H1 (cell line): ENCODE measurements around the gene DUSP11. TPM values are rescaled to one million over a fixed set of nuclear protein-coding genes. Genes with fewer than 3 reads are reported as not detected.

Source experiments
- CTCF ChIA-PET: fragments of 300-600 bp; sonication (Branson Sonifier 250); formaldehyde crosslinking; loops from one replicate; lab custom pipeline; 2021; ENCODE audit not compliant: partially characterized antibody; lab: Charles Lee
- POLR2A ChIA-PET: fragments of 300-600 bp; sonication (Branson Sonifier 250); formaldehyde crosslinking; loops from one replicate; lab custom pipeline; 2021; ENCODE audit warnings: inconsistent platforms; ENCODE audit not compliant: partially characterized antibody; lab: Charles Lee
- DNase-seq, 2 experiments: peaks; one replicate each; pipeline versions ENCODE4 v3.0.0 to v3.0.0-alpha.2; 2010 to 2022; ENCODE audit warnings: low spot score in 2 of 2, low read depth in 1 of 2, mixed read lengths in 1 of 2
- FAIRE-seq: peaks from 2 replicates; lab custom pipeline; 2011; peaks lifted over from hg19 to GRCh38; lab: Jason Lieb, UNC
- H2AFZ ChIP-seq: 2 replicates; pipeline ENCODE4 v1.8.1; 2012; ENCODE audit warnings: low read length, inconsistent platforms
- H2AK5ac ChIP-seq: 2 replicates; pipeline ENCODE4 v1.6.1; 2013; ENCODE audit warnings: low read depth, low read length
- H2BK120ac ChIP-seq: replicated peaks from 2 replicates; pipeline ENCODE3; 2013; ENCODE audit warnings: low read depth, low read length, inconsistent platforms
- H2BK12ac ChIP-seq: 2 replicates; pipeline ENCODE4 v1.6.1; 2013; ENCODE audit warnings: low read depth, low read length
- H2BK15ac ChIP-seq: 2 replicates; pipeline ENCODE4 v1.6.1; 2013; ENCODE audit warnings: low read length
- H2BK20ac ChIP-seq: 2 replicates; pipeline ENCODE4 v1.6.1; 2013; ENCODE audit warnings: low read length
- H2BK5ac ChIP-seq: 2 replicates; pipeline ENCODE4 v1.6.1; 2013; ENCODE audit warnings: low read depth, low read length
- H3K14ac ChIP-seq: 2 replicates; pipeline ENCODE4 v1.6.1; 2013; ENCODE audit warnings: inconsistent platforms; ENCODE audit not compliant: insufficient read length
- H3K18ac ChIP-seq: 2 replicates; pipeline ENCODE4 v1.6.1; 2013; ENCODE audit warnings: low read length; ENCODE audit errors: extremely low read depth
- H3K23ac ChIP-seq: 2 replicates; pipeline ENCODE4 v1.6.1; 2013; ENCODE audit warnings: inconsistent platforms; ENCODE audit not compliant: insufficient read length
- H3K23me2 ChIP-seq: 2 replicates; pipeline ENCODE4 v1.6.1; 2013; ENCODE audit warnings: low read depth, low read length
- H3K27ac ChIP-seq: 2 replicates; pipeline ENCODE4 v1.6.1; 2011; ENCODE audit warnings: low read depth, low read length, inconsistent platforms
- H3K27me3 ChIP-seq, 4 experiments: replicated peaks in 1 of 4; 1 replicate in 1 of 4; 2 replicates in 3 of 4; pipeline versions ENCODE4 v1.6.1 to v1.8.1; 2011 to 2013; ENCODE audit warnings: low read length in 3 of 4, mild to moderate bottlenecking in 3 of 4, inconsistent platforms in 2 of 4, mixed read lengths in 2 of 4, moderate library complexity in 1 of 4; ENCODE audit not compliant: control insufficient read depth in 3 of 4, insufficient read depth in 3 of 4; ENCODE audit errors: extremely low read depth in 1 of 4
- H3K36me3 ChIP-seq, 4 experiments: 2 replicates each; pipeline versions ENCODE4 v1.6.1 to v1.8.1; 2011 to 2013; ENCODE audit warnings: mild to moderate bottlenecking in 4 of 4, low read length in 3 of 4, moderate library complexity in 2 of 4, control low read depth in 1 of 4, inconsistent platforms in 1 of 4; ENCODE audit not compliant: insufficient read depth in 4 of 4, control insufficient read depth in 2 of 4
- H3K4ac ChIP-seq: replicated peaks from 2 replicates; pipeline ENCODE3; 2013; ENCODE audit warnings: low read length, low read depth, mixed read lengths, inconsistent platforms; ENCODE audit not compliant: insufficient read length
- H3K4me1 ChIP-seq, 4 experiments: replicated peaks in 1 of 4; 1 replicate in 1 of 4; 2 replicates in 3 of 4; pipeline versions ENCODE4 v1.6.1 to v1.8.1; 2011 to 2013; ENCODE audit warnings: low read length in 3 of 4, inconsistent platforms in 2 of 4, mixed read lengths in 1 of 4; ENCODE audit not compliant: insufficient read depth in 4 of 4, control insufficient read depth in 3 of 4
- H3K4me2 ChIP-seq, 2 experiments: 2 replicates each; pipeline versions ENCODE4 v1.6.1 to v1.8.1; 2011 to 2013; ENCODE audit warnings: low read depth in 2 of 2, low read length in 2 of 2, control low read depth in 1 of 2, inconsistent platforms in 1 of 2, mild to moderate bottlenecking in 1 of 2; ENCODE audit not compliant: insufficient read depth in 1 of 2
- H3K4me3 ChIP-seq, 4 experiments: fragments of 200-600, 300-600 bp in 1 of 4; sonication (generic), shearing (Covaris generic), sonication (Bioruptor Twin) in 1 of 4; 2 replicates each; pipeline versions ENCODE4 v1.5.1 to v1.8.1; 2011 to 2016; ENCODE audit warnings: low read length in 4 of 4, low read depth in 3 of 4, control low read depth in 2 of 4, inconsistent platforms in 2 of 4, mild to moderate bottlenecking in 2 of 4, mixed read lengths in 1 of 4, moderate library complexity in 1 of 4; ENCODE audit not compliant: insufficient read depth in 2 of 4; ENCODE audit errors: extremely low read depth in 1 of 4
- H3K56ac ChIP-seq: replicated peaks from 2 replicates; pipeline ENCODE3; 2013; ENCODE audit warnings: low read depth, mild to moderate bottlenecking, mixed read lengths, low read length, inconsistent platforms; ENCODE audit not compliant: insufficient read length
- H3K79me1 ChIP-seq: 2 replicates; pipeline ENCODE4 v1.6.1; 2013; ENCODE audit warnings: low read depth, low read length, control low read depth
- H3K79me2 ChIP-seq, 2 experiments: 2 replicates each; pipeline versions ENCODE4 v1.6.1 to v1.8.1; 2012 to 2013; ENCODE audit warnings: low read length in 2 of 2, mild to moderate bottlenecking in 2 of 2, inconsistent platforms in 1 of 2; ENCODE audit not compliant: insufficient read depth in 2 of 2, control insufficient read depth in 1 of 2
- H3K9ac ChIP-seq, 4 experiments: replicated peaks in 1 of 4; 1 replicate in 1 of 4; 2 replicates in 3 of 4; pipeline versions ENCODE4 v1.6.1 to v1.8.1; 2011 to 2013; ENCODE audit warnings: low read depth in 3 of 4, low read length in 3 of 4, control low read depth in 2 of 4, mild to moderate bottlenecking in 2 of 4, moderate library complexity in 2 of 4, inconsistent platforms in 1 of 4; ENCODE audit errors: extremely low read depth in 1 of 4
- H3K9me3 ChIP-seq, 2 experiments: 2 replicates each; pipeline versions ENCODE4 v1.6.1 to v1.8.1; 2012 to 2013; ENCODE audit warnings: mild to moderate bottlenecking in 2 of 2, moderate library complexity in 2 of 2, control low read depth in 1 of 2, inconsistent platforms in 1 of 2, low read depth in 1 of 2, low read length in 1 of 2, mixed read lengths in 1 of 2; ENCODE audit not compliant: insufficient read depth in 2 of 2
- H4K20me1 ChIP-seq, 2 experiments: replicated peaks in 1 of 2; 2 replicates each; pipeline versions ENCODE3 to v1.8.1; 2011 to 2013; ENCODE audit warnings: inconsistent platforms in 2 of 2, low read length in 2 of 2, mild to moderate bottlenecking in 1 of 2; ENCODE audit not compliant: insufficient read depth in 2 of 2, control insufficient read depth in 1 of 2
- H4K5ac ChIP-seq: 2 replicates; pipeline ENCODE4 v1.6.1; 2013; ENCODE audit warnings: low read length, low read depth, mixed read lengths, inconsistent platforms; ENCODE audit not compliant: insufficient read length
- H4K8ac ChIP-seq: 2 replicates; pipeline ENCODE4 v1.8.0; 2013; ENCODE audit warnings: mild to moderate bottlenecking, moderate library complexity, low read length, inconsistent platforms; ENCODE audit not compliant: insufficient read depth; ENCODE audit errors: extremely low read depth
- H4K91ac ChIP-seq: replicated peaks from 2 replicates; pipeline ENCODE3; 2013; ENCODE audit warnings: low read length, mixed read lengths, inconsistent platforms; ENCODE audit not compliant: insufficient read length
- BACH1 ChIP-seq: IDR thresholded peaks from 2 replicates; pipeline ENCODE4 v1.6.1; 2012; ENCODE audit warnings: low read length, improper control_type of control experiment
- EZH2 ChIP-seq: fragments of 200-600 bp; sonication (generic); IDR thresholded peaks from 2 replicates; pipeline ENCODE4 v1.7.1; 2012; ENCODE audit warnings: low read depth, mild to moderate bottlenecking, moderate library complexity, low read length, inconsistent platforms; ENCODE audit not compliant: severe bottlenecking
- MAFK ChIP-seq: IDR thresholded peaks from 2 replicates; pipeline ENCODE4 v1.6.1; 2012; ENCODE audit warnings: low read depth, mild to moderate bottlenecking, improper control_type of control experiment, low read length
- WGBS, 2 experiments: shearing (Covaris generic) in 1 of 2; methylation state at CpG; one replicate each; pipeline versions ENCODE4 v1.1.6 to v1.1.7; 2013 to 2015; ENCODE audit warnings: low lambda C conversion rate in 2 of 2, mixed read lengths in 2 of 2, inconsistent platforms in 1 of 2, low coverage in 1 of 2, missing lambda C conversion rate in 1 of 2; ENCODE audit not compliant: insufficient replicate concordance in 2 of 2, insufficient coverage in 1 of 2, insufficient read length in 1 of 2; ENCODE audit errors: extremely low coverage in 1 of 2, missing lambda C conversion rate in 1 of 2; 5-methylcytosine and 5-hydroxymethylcytosine counted together
- polyA plus RNA-seq, 7 experiments: library from polyadenylated mRNA; depleted of rRNA in 3 of 7; stranded (reverse) in 5 of 7; unstranded in 2 of 7; fragments of >200 nt in 5 of 7; fragments of 200-250 nt in 2 of 7; gene quantifications; 1 replicate in 5 of 7; 2 replicates in 1 of 7; 4 replicates in 1 of 7; pipeline versions ENCODE4 v1.2.1 to v1.2.3, GENCODE V29; 2011 to 2013; ENCODE audit warnings: missing spikeins in 2 of 7, mixed read lengths in 2 of 7
- total RNA-seq: library from RNA; stranded (reverse); fragmentation: NEBNext Ultra II Directional; extraction: Animal tissue kit (Norgen Biotek cat#: 25700); gene quantifications from 2 replicates; pipeline ENCODE4 v1.2.1, GENCODE V29; 2021

DUSP11 gene
- total and polyA plus RNA-seq, 2 of the 8 experiments (the other 6 are each of a cell fraction or from before 2014, with no cell fraction given) = 12.2 to 19.1 TPM

DNA sequence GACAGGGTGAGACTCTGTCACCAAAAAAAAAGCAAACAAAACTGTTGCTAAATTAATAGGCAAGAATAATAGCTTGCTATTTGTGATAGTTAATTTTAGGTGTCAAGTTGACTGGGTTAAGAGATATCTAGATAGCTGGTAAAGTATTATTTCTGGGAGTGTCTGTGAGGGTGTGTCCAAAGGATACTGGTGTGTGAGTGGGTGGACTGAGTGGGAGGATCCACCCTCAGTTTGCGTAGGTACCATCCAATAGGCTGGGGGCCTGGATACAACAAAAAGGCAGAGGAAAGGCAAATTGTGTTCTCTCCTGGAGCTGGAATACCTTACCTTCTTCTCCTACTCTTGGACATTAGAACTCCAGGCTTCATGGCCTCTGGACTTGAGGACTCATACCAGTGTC, 15.0 kb downstream of the DUSP11 start:
- H2AK5ac ChIP-seq = no peak overlapping the region
- H2BK20ac ChIP-seq = no peak overlapping the region
- no peak overlapping the region for H3K4ac ChIP-seq
- H3K27ac ChIP-seq = no peak overlapping the region
- H4K91ac ChIP-seq = no peak overlapping the region
- ChIA-PET CTCF (interaction anchor here (0.6 kb wide), 2 partner anchors 196 to 526 kb away, joined by 3 read pairs; no protein-coding TSS in a partner anchor), POLR2A (interaction anchor here (0.6 kb wide), 1 partner anchor 77 kb away, joined by 3 read pairs; no protein-coding TSS in a partner anchor)
- no peak overlapping the region for H2BK15ac ChIP-seq
- H3K79me1 ChIP-seq = no peaks in the 10 kb centered on the region
- DNase-seq (no peak), FAIRE-seq (no peak)
- no peaks in the 10 kb centered on the region for H3K27me3 ChIP-seq
- H3K56ac ChIP-seq = no peak overlapping the region
- no peak for TF ChIP-seq BACH1
- no peak for TF ChIP-seq MAFK
- TF ChIP-seq EZH2 = no peak
- no peak overlapping the region for H2AFZ ChIP-seq
- H3K36me3 ChIP-seq = peaks cover 7 to 53% (median 29%) of the 10 kb centered on the region in 4 experiments
- no peak overlapping the region for H3K23ac ChIP-seq
- no peak overlapping the region for H4K8ac ChIP-seq
- no peak overlapping the region for H3K4me2 ChIP-seq
- 100% methylated on average over 1 of the region's 1 CpG; no CpG with 5 or more reads in 1 of the 2 experiments for WGBS, 2 experiments
- H2BK5ac ChIP-seq = no peak overlapping the region
- no peak overlapping the region for H3K4me3 ChIP-seq
- H3K9me3 ChIP-seq = no peaks in the 10 kb centered on the region
- no peak overlapping the region for H3K18ac ChIP-seq
- no peak overlapping the region for H4K5ac ChIP-seq
- H2BK120ac ChIP-seq = no peak overlapping the region
- H3K79me2 ChIP-seq = no peaks in the 10 kb centered on the region
- no peaks in the 10 kb centered on the region for H3K23me2 ChIP-seq
- no peak overlapping the region for H3K9ac ChIP-seq
- H3K14ac ChIP-seq = no peak overlapping the region
- H3K4me1 ChIP-seq = no peaks in the 10 kb centered on the region
- H4K20me1 ChIP-seq = no peaks in the 10 kb centered on the region
- H2BK12ac ChIP-seq = no peak overlapping the region
